Peyer's patch (tissue), 4 donors: ENCODE measurements around the gene LRRC74A. TPM values are rescaled to one million over a fixed set of nuclear protein-coding genes. Genes with fewer than 3 reads are reported as not detected.
"Not testable (repeated sequence)": the region's sequence is repeated elsewhere in the genome, so short reads cannot be mapped to it uniquely, and the experiment has no call there.

Experiments
- DNase-seq, 3 donors: peaks; one replicate each; pipeline ENCODE4 v3.0.0-alpha.2; 2017 to 2019
- H3K27ac ChIP-seq, 4 donors: fragments of 200-600 bp; sonication (generic); one replicate each; pipeline ENCODE4 v1.5.1; 2016 to 2019
- H3K27me3 ChIP-seq, 2 donors: fragments of 200-600 bp; sonication (generic); one replicate each; pipeline ENCODE4 v1.5.1; 2019
- H3K36me3 ChIP-seq, 3 donors: fragments of 200-600 bp; sonication (generic); one replicate each; pipeline ENCODE4 v1.5.1; 2016 to 2019
- H3K4me1 ChIP-seq, 4 donors: fragments of 200-600 bp; sonication (generic); one replicate each; pipeline ENCODE4 v1.5.1; 2016 to 2019
- H3K4me3 ChIP-seq, 4 donors: fragments of 200-600 bp; sonication (generic); 1 replicate in 3 of 4; 2 replicates in 1 of 4; pipeline ENCODE4 v1.5.1; 2016 to 2019; ENCODE audit warnings: mild to moderate bottlenecking in 1 of 4
- H3K9me3 ChIP-seq, 4 donors: fragments of 200-600 bp; sonication (generic); one replicate each; pipeline ENCODE4 v1.5.1; 2016 to 2019; ENCODE audit warnings: mild to moderate bottlenecking in 1 of 4
- CTCF ChIP-seq, 6 experiments: fragments of 450-650 bp in 4 of 6; fragments of 200-600 bp in 2 of 6; sonication (generic) in 1 of 6; IDR thresholded peaks; one replicate each; pipeline ENCODE4 v1.5.1; 2017 to 2019; ENCODE audit warnings: antibody characterized with exemption in 6 of 6, mild to moderate bottlenecking in 3 of 6, moderate library complexity in 1 of 6
- POLR2A ChIP-seq, 2 donors: fragments of 450-650 bp; IDR thresholded peaks; one replicate each; pipeline ENCODE4 v1.5.1; 2017; ENCODE audit warnings: antibody characterized with exemption in 2 of 2, mild to moderate bottlenecking in 2 of 2, moderate library complexity in 2 of 2
- total RNA-seq, 4 donors: library from RNA; depleted of rRNA; stranded (reverse); fragments of >200 nt; gene quantifications; one replicate each; pipeline ENCODE4 v1.1.0, GENCODE V29; 2016

LRRC74A gene
- total RNA-seq, 4 donors from 2014 or later = not detected

GRCh38 chr14:76904740-76905569, 78.7 kb downstream of the LRRC74A start:
- Histone ChIP-seq H3K36me3 (no peaks in the 10 kb centered on the region), H3K27ac (peak overlapping the region; percentile 64 to 80 (median 68)), H3K4me3 (no peak overlapping the region), H3K4me1 (peaks cover 0 to 15% (median 8%) of the 10 kb centered on the region in 4 donors), H3K27me3 (no peaks in the 10 kb centered on the region), H3K9me3 (no peaks in the 10 kb centered on the region)
- DNase-seq = peak in 2 of 3 donors; percentile 82 to 88
- TF ChIP-seq CTCF (IDR thresholded peaks at IDR 0.05) (no peak), POLR2A (IDR thresholded peaks at IDR 0.05) (no peak)

- Histone ChIP-seq H3K4me3 (no peak overlapping the region), H3K27ac (peak overlapping the region in 1 of 4 donors; percentile 42), H3K27me3 (no peaks in the 10 kb centered on the region), H3K4me1 (peaks cover 0 to 21% (median 14%) of the 10 kb centered on the region in 4 donors), H3K9me3 (no peaks in the 10 kb centered on the region), H3K36me3 (no peaks in the 10 kb centered on the region)
- TF ChIP-seq CTCF (IDR thresholded peaks at IDR 0.05) = no peak
- TF ChIP-seq POLR2A (IDR thresholded peaks at IDR 0.05) = no peak
- DNase-seq = peak in 2 of 3 donors; percentile 83 to 86
Observed at GRCh38 chr14:76908834-76909233, 82.6 kb downstream of the LRRC74A start.

- DNase-seq = no peak
- TF ChIP-seq POLR2A (IDR thresholded peaks at IDR 0.05) (no peak), CTCF (IDR thresholded peaks at IDR 0.05) (no peak)
- Histone ChIP-seq H3K36me3 (no peaks in the 10 kb centered on the region), H3K4me1 (peaks cover 0 to 21% (median 14%) of the 10 kb centered on the region in 4 donors), H3K27ac (peak overlapping the region in 1 of 4 donors; percentile 38), H3K27me3 (no peaks in the 10 kb centered on the region), H3K9me3 (no peaks in the 10 kb centered on the region), H3K4me3 (no peak overlapping the region)
Observed at GRCh38 chr14:76909266-76909665, 83.1 kb downstream of the LRRC74A start.

- no peak overlapping the region for H3K4me3 ChIP-seq
- peaks cover 0 to 11% (median 7%) of the 10 kb centered on the region in 4 donors for H3K4me1 ChIP-seq
- no peak overlapping the region for H3K27ac ChIP-seq
- no peaks in the 10 kb centered on the region for H3K36me3 ChIP-seq
- TF ChIP-seq CTCF (IDR thresholded peaks at IDR 0.05) = no peak
- TF ChIP-seq POLR2A (IDR thresholded peaks at IDR 0.05) = no peak
- no peaks in the 10 kb centered on the region for H3K9me3 ChIP-seq
- H3K27me3 ChIP-seq = no peaks in the 10 kb centered on the region
- no peak for DNase-seq
Observed at GRCh38 chr14:76910371-76910890, 84.2 kb downstream of the LRRC74A start.

- no peaks in the 10 kb centered on the region for H3K36me3 ChIP-seq
- no peak for DNase-seq
- no peaks in the 10 kb centered on the region for H3K9me3 ChIP-seq
- H3K4me1 ChIP-seq = peaks cover 0 to 7% (median 6%) of the 10 kb centered on the region in 4 donors
- H3K27ac ChIP-seq = no peak overlapping the region
- no peaks in the 10 kb centered on the region for H3K27me3 ChIP-seq
- no peak for TF ChIP-seq CTCF (IDR thresholded peaks at IDR 0.05)
- no peak for TF ChIP-seq POLR2A (IDR thresholded peaks at IDR 0.05)
- no peak overlapping the region for H3K4me3 ChIP-seq
Observed at GRCh38 chr14:76911473-76911872, 85.3 kb downstream of the LRRC74A start.

- not testable (repeated sequence) for H3K9me3 ChIP-seq, H3K27me3 ChIP-seq, H3K36me3 ChIP-seq, H3K27ac ChIP-seq, DNase-seq, H3K4me3 ChIP-seq
- H3K4me1 ChIP-seq = peaks cover under 1 to 36% (median 11%) of the 10 kb centered on the region in 4 donors
Observed at GRCh38 chr14:76914533-76915081, 88.4 kb downstream of the LRRC74A start.
